BE2C (cell line): Measurements from ENCODE around the gene BLTP3B.

Experiments used
- DNase-seq: peaks from one replicate; pipeline ENCODE4 v3.0.0-alpha.2; 2020
- H3K27me3 ChIP-seq: fragments of 250-450 bp; sonication (Bioruptor Pico); 2 replicates; pipeline ENCODE4 v1.5.1; 2020; ENCODE audit warnings: mild to moderate bottlenecking
- H3K36me3 ChIP-seq: fragments of 250-450 bp; sonication (Bioruptor Pico); 2 replicates; pipeline ENCODE4 v1.5.1; 2020; ENCODE audit warnings: mild to moderate bottlenecking
- H3K4me1 ChIP-seq: fragments of 250-450 bp; sonication (Bioruptor Pico); 2 replicates; pipeline ENCODE4 v1.5.1; 2020
- H3K4me3 ChIP-seq: 2 replicates; pipeline ENCODE4 v1.5.1; 2011; ENCODE audit warnings: low read depth, low read length
- H3K9me3 ChIP-seq: fragments of 250-450 bp; sonication (Bioruptor Pico); 2 replicates; pipeline ENCODE4 v1.5.1; 2020
- TF ChIP-seq, protein P1 (sequence below): IDR thresholded peaks from 2 replicates; pipeline ENCODE4 v1.5.1; 2012; ENCODE audit warnings: mild to moderate bottlenecking, low read depth, low read length

Gene BLTP3B

DNA sequence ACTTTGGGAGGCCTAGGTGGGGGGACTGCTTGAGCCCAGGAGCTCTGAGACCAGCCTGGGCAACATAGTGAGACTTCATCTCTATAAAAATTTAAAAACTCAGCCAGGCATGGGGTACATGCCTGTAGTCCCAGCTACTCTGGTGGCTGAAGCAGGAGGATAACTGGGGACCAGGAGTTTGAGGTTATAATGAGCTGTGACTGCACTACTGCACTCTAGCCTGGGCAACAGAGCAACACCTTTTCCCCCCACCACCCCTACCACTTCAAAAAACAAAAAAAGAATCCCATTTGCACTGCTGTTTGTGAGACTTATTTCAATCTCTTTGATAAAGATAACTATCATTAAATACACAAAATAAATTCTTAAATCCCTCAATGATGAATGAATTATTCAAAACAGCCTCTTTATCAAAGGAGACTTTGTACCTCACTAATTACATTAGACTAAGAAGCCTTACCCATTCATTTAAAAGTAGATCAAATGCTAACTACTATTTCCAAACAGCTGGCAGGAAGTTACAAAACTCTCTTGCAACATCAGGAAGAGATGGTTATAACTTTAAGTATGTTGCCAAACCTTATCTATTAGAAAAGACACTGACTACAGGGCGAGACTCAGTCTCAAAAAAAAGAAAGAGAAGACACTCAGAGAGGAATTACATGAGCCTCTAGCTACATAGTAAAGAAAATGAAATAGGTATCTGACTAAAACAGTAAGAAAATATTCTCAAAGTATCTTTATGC is 14.7 kb downstream of the BLTP3B start:
- Histone ChIP-seq H3K4me1 (peaks cover under 1% of the 10 kb centered on the region; the same call in 1 of the 2 replicates), H3K27me3 (no peaks in the 10 kb centered on the region), H3K9me3 (no peaks in the 10 kb centered on the region), H3K36me3 (no peaks in the 10 kb centered on the region), H3K4me3 (no peak overlapping the region)
- DNase-seq = no peak
- TF ChIP-seq, protein P1, sequence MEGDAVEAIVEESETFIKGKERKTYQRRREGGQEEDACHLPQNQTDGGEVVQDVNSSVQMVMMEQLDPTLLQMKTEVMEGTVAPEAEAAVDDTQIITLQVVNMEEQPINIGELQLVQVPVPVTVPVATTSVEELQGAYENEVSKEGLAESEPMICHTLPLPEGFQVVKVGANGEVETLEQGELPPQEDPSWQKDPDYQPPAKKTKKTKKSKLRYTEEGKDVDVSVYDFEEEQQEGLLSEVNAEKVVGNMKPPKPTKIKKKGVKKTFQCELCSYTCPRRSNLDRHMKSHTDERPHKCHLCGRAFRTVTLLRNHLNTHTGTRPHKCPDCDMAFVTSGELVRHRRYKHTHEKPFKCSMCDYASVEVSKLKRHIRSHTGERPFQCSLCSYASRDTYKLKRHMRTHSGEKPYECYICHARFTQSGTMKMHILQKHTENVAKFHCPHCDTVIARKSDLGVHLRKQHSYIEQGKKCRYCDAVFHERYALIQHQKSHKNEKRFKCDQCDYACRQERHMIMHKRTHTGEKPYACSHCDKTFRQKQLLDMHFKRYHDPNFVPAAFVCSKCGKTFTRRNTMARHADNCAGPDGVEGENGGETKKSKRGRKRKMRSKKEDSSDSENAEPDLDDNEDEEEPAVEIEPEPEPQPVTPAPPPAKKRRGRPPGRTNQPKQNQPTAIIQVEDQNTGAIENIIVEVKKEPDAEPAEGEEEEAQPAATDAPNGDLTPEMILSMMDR = no peak

DNA sequence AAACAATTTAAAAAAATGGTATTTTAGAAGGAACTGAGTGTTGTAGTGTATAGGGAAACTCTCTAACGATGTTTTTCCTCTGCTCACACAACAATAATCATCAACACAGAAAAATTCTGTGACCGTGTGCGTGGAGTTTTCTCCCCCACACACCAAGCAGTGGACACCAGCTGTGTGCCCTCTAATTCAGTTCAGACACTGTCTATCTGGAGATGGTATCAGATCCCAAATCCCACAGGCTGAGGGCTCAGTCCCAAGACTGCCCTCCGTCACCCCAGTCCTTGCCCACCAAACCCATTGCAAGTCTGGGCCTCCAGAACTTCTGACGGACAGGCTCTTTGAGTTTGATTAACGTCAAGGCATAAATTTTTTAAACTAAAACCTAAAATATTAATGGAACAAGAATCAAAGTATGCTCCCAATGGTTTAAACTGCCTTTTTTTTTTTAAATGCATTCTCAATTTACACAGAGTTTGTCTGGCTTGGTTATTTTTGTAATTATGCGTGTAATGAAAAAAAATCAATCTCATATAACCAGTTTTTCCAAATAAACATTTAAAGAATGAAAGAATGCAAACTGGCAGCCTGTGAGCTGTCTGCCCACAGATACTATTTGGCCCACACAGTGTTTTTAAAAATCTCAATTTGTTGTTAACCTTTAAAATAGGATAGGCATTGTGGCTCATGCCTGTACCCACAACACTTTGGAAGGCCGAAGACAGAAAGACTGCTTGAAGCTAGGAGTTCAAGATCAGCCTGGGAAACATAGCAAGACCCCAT is 19.2 kb downstream of the BLTP3B start:
- TF ChIP-seq, protein P1 = no peak
- Histone ChIP-seq H3K9me3 (no peaks in the 10 kb centered on the region), H3K4me1 (peaks cover 4% of the 10 kb centered on the region; the same call in 1 of the 2 replicates), H3K27me3 (no peaks in the 10 kb centered on the region), H3K36me3 (no peaks in the 10 kb centered on the region), H3K4me3 (no peak overlapping the region)
- DNase-seq = peak; percentile 18

DNA sequence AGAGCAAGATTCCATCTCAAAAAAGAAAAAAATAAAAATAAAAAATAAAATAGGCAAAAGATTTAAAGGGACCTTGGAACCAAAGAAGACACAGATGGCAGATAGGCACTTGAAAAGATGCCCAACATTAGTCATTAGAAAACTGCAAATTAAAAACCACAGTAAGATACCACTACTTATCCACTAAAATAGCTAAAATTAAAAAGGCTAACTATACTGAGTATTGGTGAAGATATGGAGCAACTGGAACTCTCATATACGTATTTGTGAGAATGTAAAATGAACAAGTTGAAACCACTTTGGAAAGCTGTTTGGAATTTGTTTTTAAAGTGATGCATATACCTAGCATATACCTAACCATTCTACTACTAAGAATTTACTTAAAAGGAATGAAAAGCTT is 22.3 kb downstream of the BLTP3B start:
- TF ChIP-seq, protein P1 = no peak
- no peak overlapping the region for H3K4me3 ChIP-seq
- H3K36me3 ChIP-seq = no peaks in the 10 kb centered on the region
- H3K4me1 ChIP-seq = peaks cover 4% of the 10 kb centered on the region; the same call in 1 of the 2 replicates
- no peaks in the 10 kb centered on the region for H3K9me3 ChIP-seq
- DNase-seq = no peak
- H3K27me3 ChIP-seq = no peaks in the 10 kb centered on the region

DNA sequence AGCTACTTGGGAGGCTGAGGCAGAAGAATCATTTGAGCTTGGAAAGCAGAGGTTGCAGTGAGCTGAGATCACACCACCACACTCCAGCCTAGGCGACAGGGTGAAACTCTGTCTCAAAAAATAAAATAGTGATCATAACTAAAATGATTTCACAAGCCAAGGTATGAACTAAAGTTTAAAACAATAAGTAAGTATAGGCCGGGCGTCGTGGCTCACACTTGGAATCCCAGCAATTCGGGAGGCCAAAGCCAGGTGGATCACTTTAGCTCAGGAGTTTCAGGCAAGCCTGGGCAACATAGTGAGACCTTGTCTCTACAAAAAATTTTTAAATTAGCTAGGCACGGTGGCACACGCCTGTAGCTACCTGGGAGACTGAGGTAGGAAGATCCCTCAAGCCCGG is 27.4 kb downstream of the BLTP3B start:
- Histone ChIP-seq H3K4me3 (no peak overlapping the region), H3K36me3 (no peaks in the 10 kb centered on the region), H3K27me3 (no peaks in the 10 kb centered on the region), H3K9me3 (no peaks in the 10 kb centered on the region), H3K4me1 (0 out of 2 replicates have a peak, but pooled peaks cover 4% of the 10 kb centered on the region)
- TF ChIP-seq, protein P1 = no peak
- DNase-seq = no peak

DNA sequence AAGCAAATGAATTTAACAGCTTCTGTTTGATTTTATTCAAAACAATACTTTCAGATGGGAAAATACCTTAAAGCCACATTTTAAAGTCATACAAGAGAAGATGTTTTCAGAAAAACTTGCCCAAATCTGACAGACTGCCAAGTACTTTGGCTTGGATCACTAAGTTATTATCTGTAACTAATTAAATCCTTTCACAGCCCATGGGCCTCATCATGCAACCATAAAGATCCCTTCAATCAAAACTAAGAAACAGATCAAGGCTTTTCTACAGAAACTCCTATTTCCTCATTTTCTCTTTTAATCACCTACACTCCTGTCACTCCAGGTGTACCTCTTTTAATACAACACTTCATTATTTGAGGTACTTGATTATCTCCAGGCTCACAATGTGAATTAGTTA is 28.1 kb downstream of the BLTP3B start:
- TF ChIP-seq, protein P1 = no peak
- H3K27me3 ChIP-seq = no peaks in the 10 kb centered on the region
- H3K4me1 ChIP-seq = 0 out of 2 replicates have a peak, but pooled peaks cover 4% of the 10 kb centered on the region
- H3K4me3 ChIP-seq = no peak overlapping the region
- H3K36me3 ChIP-seq = no peaks in the 10 kb centered on the region
- H3K9me3 ChIP-seq = no peaks in the 10 kb centered on the region
- DNase-seq = no peak

DNA sequence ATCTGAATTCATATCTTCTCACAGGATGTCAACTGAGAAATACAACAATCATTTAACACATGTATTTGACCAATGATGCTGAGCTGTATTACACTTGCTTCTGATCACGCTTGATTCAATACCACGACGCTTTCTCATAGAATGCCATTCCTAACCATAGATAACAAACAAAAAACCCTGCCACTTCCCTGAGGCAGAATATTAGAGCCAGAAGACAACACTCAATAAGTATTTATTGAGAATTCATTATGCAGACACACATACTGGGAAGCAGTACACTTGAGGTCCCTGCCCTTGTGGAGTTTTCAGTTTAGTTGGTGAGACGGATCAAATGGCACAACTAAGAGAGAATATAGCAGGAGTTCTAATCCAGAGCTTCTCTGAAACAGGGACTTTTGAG is 32.4 kb downstream of the BLTP3B start:
- H3K4me3 ChIP-seq = no peak overlapping the region
- H3K4me1 ChIP-seq = 0 out of 2 replicates have a peak, but pooled peaks cover 4% of the 10 kb centered on the region
- no peaks in the 10 kb centered on the region for H3K9me3 ChIP-seq
- TF ChIP-seq, protein P1 = no peak
- DNase-seq = no peak
- H3K36me3 ChIP-seq = peaks cover 6% of the 10 kb centered on the region
- H3K27me3 ChIP-seq = no peaks in the 10 kb centered on the region
